Epithelial cell of proximal tubule (primary cell): ENCODE results near the gene SLC7A6. TPM values are rescaled to one million over a fixed set of nuclear protein-coding genes. Genes with fewer than 3 reads are reported as not detected.

Experiments used
- DNase-seq: peaks from one replicate; pipeline ENCODE4 v3.0.0-alpha.2; 2011; ENCODE audit warnings: low read depth
- H3K4me3 ChIP-seq: 2 replicates; pipeline ENCODE4 v1.5.1; 2011; ENCODE audit warnings: low read depth, mild to moderate bottlenecking, low read length
- CTCF ChIP-seq: conservative IDR thresholded peaks from 2 replicates; pipeline ENCODE4 v1.5.1; 2012; ENCODE audit warnings: low read depth, mild to moderate bottlenecking, low read length
- total RNA-seq: library from RNA; depleted of rRNA; stranded (reverse); fragments of >200 nt; gene quantifications from 2 replicates; pipeline ENCODE4 v1.2.3, GENCODE V29; 2015

The SLC7A6 gene
- total RNA-seq, 1 donor from 2014 or later: 10.6 TPM

- TF ChIP-seq CTCF: no peak
- no peak overlapping the region for H3K4me3 ChIP-seq
- DNase-seq: no peak
Measured at GRCh38 chr16:68230176-68230571, 34.2 kb upstream of the SLC7A6 start.

DNA sequence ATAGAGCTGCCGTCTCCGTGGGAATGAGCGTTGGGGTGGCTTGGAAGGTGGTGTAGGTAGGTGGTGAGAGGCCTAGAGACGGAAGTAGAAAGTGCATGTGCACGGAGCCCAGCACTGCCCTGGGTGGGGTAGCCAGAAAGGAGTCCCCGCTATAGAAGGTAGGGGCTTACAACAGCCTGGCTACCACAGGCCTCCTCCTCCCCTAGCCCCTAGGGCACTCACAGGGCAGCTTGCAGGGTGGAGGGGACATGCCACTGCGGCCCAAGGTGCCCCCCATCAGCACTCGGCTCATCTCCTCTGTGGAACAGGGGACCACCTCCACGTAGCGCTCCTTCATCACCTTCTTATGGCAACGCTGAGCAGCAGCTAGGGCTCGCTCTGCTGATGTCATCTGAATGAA is 33.4 kb upstream of the SLC7A6 start:
- TF ChIP-seq CTCF: no peak
- H3K4me3 ChIP-seq: no peak overlapping the region
- no peak for DNase-seq

GRCh38 chr16:68231384-68232136 is 32.8 kb upstream of the SLC7A6 start:
- H3K4me3 ChIP-seq: no peak overlapping the region
- no peak for TF ChIP-seq CTCF
- no peak for DNase-seq

- TF ChIP-seq CTCF: no peak
- H3K4me3 ChIP-seq: no peak overlapping the region
- DNase-seq: no peak
Measured at GRCh38 chr16:68232335-68232734, 32.0 kb upstream of the SLC7A6 start.

- no peak overlapping the region for H3K4me3 ChIP-seq
- no peak for DNase-seq
- TF ChIP-seq CTCF: no peak
Measured at GRCh38 chr16:68233085-68233834, 31.1 kb upstream of the SLC7A6 start.

GRCh38 chr16:68233835-68234187 is 30.5 kb upstream of the SLC7A6 start:
- no peak for TF ChIP-seq CTCF
- H3K4me3 ChIP-seq: no peak overlapping the region
- DNase-seq: no peak
